GM23248 (cell line): ENCODE data around the gene FAM168A. TPM values are rescaled to one million over a fixed set of nuclear protein-coding genes. Genes with fewer than 3 reads are reported as not detected.
A peak's percentile ranks its signal among the peaks of the same experiment; 100 is the strongest.

ENCODE experiments used
- DNase-seq: peaks from one replicate; pipeline ENCODE4 v3.0.0-alpha.2; 2015
- H2AFZ ChIP-seq: fragments of 200-600 bp; sonication (generic); 2 replicates; pipeline ENCODE4 v1.6.1; 2016; ENCODE audit warnings: antibody characterized with exemption
- H3F3A ChIP-seq: fragments of 200-600 bp; sonication (generic); 2 replicates; pipeline ENCODE4 v1.6.1; 2016; ENCODE audit warnings: mild to moderate bottlenecking, antibody characterized with exemption, mixed run types; ENCODE audit not compliant: insufficient read depth
- H3K27ac ChIP-seq: fragments of 200-600 bp; sonication (generic); 2 replicates; pipeline ENCODE4 v1.5.1; 2016; ENCODE audit warnings: mild to moderate bottlenecking
- H3K27me3 ChIP-seq: fragments of 200-600 bp; sonication (generic); replicated peaks from 2 replicates; pipeline ENCODE4 v1.6.1; 2016; ENCODE audit warnings: mild to moderate bottlenecking; ENCODE audit not compliant: insufficient read depth
- H3K36me3 ChIP-seq: fragments of 200-600 bp; sonication (generic); 2 replicates; pipeline ENCODE4 v1.6.1; 2016; ENCODE audit warnings: low read depth, mild to moderate bottlenecking
- H3K4me1 ChIP-seq: fragments of 200-600 bp; sonication (generic); 2 replicates; pipeline ENCODE4 v1.6.1; 2016; ENCODE audit warnings: mild to moderate bottlenecking; ENCODE audit not compliant: insufficient read depth
- H3K4me2 ChIP-seq: fragments of 200-600 bp; sonication (generic); one replicate; pipeline ENCODE4 v1.6.1; 2016; ENCODE audit warnings: mild to moderate bottlenecking; ENCODE audit not compliant: unreplicated experiment
- H3K4me3 ChIP-seq: fragments of 200-600 bp; sonication (generic); 2 replicates; pipeline ENCODE4 v1.5.1; 2016; ENCODE audit warnings: mild to moderate bottlenecking
- H3K79me2 ChIP-seq: fragments of 200-600 bp; sonication (generic); 2 replicates; pipeline ENCODE4 v1.6.1; 2016; ENCODE audit warnings: mild to moderate bottlenecking; ENCODE audit not compliant: insufficient read depth
- H3K9ac ChIP-seq: fragments of 200-600 bp; sonication (generic); 2 replicates; pipeline ENCODE4 v1.6.1; 2016; ENCODE audit warnings: mild to moderate bottlenecking
- H3K9me2 ChIP-seq: fragments of 200-600 bp; sonication (generic); 2 replicates; pipeline ENCODE4 v1.6.1; 2016; ENCODE audit warnings: mixed run types, mild to moderate bottlenecking, moderate library complexity; ENCODE audit not compliant: insufficient read depth
- H3K9me3 ChIP-seq: fragments of 200-600 bp; sonication (generic); one replicate; pipeline ENCODE4 v1.6.1; 2017; ENCODE audit warnings: low read depth
- H4K20me1 ChIP-seq: fragments of 200-600 bp; sonication (generic); 2 replicates; pipeline ENCODE4 v1.6.0; 2016; ENCODE audit not compliant: insufficient read depth
- EZH2 ChIP-seq: fragments of 200-600 bp; sonication (generic); IDR thresholded peaks from 2 replicates; pipeline ENCODE4 v1.6.1; 2018; ENCODE audit warnings: antibody characterized with exemption, mild to moderate bottlenecking; ENCODE audit not compliant: insufficient read depth, poor library complexity, severe bottlenecking
- EZH2phosphoT487 ChIP-seq: fragments of 200-600 bp; sonication (generic); IDR thresholded peaks from 2 replicates; pipeline ENCODE4 v1.6.1; 2018; ENCODE audit warnings: antibody characterized with exemption, moderate library complexity, mild to moderate bottlenecking, low read depth; ENCODE audit not compliant: insufficient read depth
- WGBS, 2 experiments: methylation state at CpG; one replicate each; pipeline ENCODE4 v1.1.6; 2015 to 2017; ENCODE audit warnings: low lambda C conversion rate in 2 of 2, low coverage in 1 of 2; ENCODE audit errors: missing lambda C conversion rate in 2 of 2; 5-methylcytosine and 5-hydroxymethylcytosine counted together
- in situ Hi-C: fragments of 300-500 bp; cut with MboI; formaldehyde crosslinking; loops from 2 replicates; pipeline ENCODE4 v1.15.0; 2020
- polyA plus RNA-seq: library from polyadenylated mRNA; unstranded; fragments of >200 nt; fragmentation: Nextera tagmentation; extraction: Ambion mirVana; gene quantifications from 2 replicates; pipeline ENCODE4 v1.2.1, GENCODE V29; 2016
- total RNA-seq: library from RNA; depleted of rRNA; stranded (reverse); fragments of >200 nt; shearing (Covaris generic); gene quantifications from 2 replicates; pipeline ENCODE4 v1.2.3, GENCODE V29; 2014

FAM168A gene
- total and polyA plus RNA-seq, 2 experiments from 2014 or later, result 9.1 to 26.4 TPM

DNA sequence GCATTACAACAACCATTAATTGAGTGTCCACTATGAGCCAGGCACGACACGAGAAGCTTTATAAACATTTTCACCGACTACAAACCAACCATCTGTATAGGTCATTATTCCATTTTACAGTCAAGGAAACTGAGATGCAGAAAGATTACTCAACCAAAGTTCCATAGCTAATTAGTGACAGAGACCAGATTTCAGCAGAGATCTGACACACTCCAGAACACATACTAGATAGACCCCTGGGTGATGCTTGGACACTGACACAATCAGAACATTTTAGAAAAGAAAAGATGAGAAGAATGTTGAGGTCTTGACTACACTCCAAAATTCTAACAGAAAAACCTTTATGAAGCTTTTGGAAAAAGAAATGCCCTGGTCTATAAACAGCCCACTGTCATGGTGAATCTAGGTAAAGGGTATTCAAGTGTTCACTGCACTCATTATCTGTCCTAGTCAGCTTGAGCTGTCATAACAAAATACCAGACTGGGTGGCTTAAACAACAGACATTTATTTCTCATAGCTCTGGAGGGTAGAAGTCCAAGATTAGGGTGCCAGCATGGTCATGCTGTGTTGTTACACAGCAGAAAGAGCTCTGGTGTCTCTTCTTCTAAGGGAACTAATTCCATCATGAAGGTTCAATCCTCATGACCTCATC lies 132.8 kb downstream of the FAM168A start:
- DNase-seq, result peak; percentile 47
- in situ Hi-C loops, result no loop called here
- H3K4me2 ChIP-seq, result peak overlapping the region; percentile 5

DNA sequence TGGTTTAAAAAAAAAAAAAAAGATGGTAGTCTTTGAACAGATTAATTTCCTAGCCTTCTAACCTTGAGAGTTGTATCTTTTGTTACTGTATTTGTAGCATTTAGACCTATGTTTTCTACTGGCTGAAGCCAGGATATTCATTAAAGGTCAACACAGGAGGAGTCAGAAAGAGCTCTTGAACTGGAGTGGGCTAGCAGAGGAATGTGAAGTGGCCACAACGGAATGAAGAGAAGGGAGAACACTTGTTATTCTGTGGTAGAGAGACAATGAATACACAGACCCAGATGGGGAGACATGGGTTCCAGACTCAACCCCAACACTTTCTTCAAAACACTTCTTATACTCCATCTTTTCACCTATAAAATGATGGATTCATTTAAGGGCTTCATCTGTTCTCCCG lies 133.6 kb downstream of the FAM168A start:
- Histone ChIP-seq H3F3A (peaks cover 35% of the 10 kb centered on the region), H3K9ac (no peak overlapping the region), H3K9me3 (no peaks in the 10 kb centered on the region), H4K20me1 (no peaks in the 10 kb centered on the region), H3K9me2 (no peaks in the 10 kb centered on the region), H3K27me3 (no peaks in the 10 kb centered on the region), H3K4me2 (no peak overlapping the region), H2AFZ (no peak overlapping the region), H3K36me3 (no peaks in the 10 kb centered on the region), H3K79me2 (peaks cover 3% of the 10 kb centered on the region), H3K4me3 (no peak overlapping the region), H3K4me1 (peaks cover 40% of the 10 kb centered on the region), H3K27ac (peak overlapping the region; percentile 51)
- TF ChIP-seq EZH2phosphoT487 (no peak), EZH2 (no peak)
- 66 to 80% methylated on average over 2 of the region's 2 CpGs for WGBS, 2 experiments
- in situ Hi-C loops, result no loop called here
- peak; percentile 21 for DNase-seq

More for the DNA sequence above, 132.8 kb downstream of the FAM168A start:
- Histone ChIP-seq H3K9me2 (no peaks in the 10 kb centered on the region), H3K9ac (no peak overlapping the region), H3K4me3 (no peak overlapping the region), H3K4me1 (peaks cover 40% of the 10 kb centered on the region), H3K36me3 (no peaks in the 10 kb centered on the region), H2AFZ (no peak overlapping the region), H3K27me3 (no peaks in the 10 kb centered on the region), H3F3A (peaks cover 35% of the 10 kb centered on the region), H3K27ac (peak overlapping the region; percentile 51), H3K9me3 (no peaks in the 10 kb centered on the region), H3K79me2 (peaks cover 10% of the 10 kb centered on the region), H4K20me1 (no peaks in the 10 kb centered on the region)
- no peak for TF ChIP-seq EZH2phosphoT487
- TF ChIP-seq EZH2, result no peak
- 14 to 19% methylated on average over 3 of the region's 3 CpGs for WGBS, 2 experiments

DNA sequence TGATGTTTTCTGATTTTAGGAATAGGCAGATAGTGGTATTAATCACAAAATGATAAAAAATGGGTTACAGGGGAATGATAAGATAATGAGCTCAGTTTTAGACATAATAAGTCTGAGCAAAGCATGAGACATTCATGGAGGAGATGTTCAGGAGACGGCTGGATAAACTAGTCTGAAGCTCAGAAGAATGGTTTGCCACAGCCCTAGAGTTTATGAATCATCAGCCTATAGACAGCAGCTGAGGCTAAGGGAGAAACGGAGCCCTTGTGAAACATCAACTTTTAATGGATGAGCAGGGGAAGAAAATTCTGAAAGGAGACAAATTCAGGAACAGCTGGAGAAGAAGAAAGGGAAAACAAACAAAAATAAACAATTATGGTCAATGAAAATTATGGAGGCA lies 134.6 kb downstream of the FAM168A start:
- H3K4me3 ChIP-seq, result no peak overlapping the region
- TF ChIP-seq EZH2, result no peak
- no peak for TF ChIP-seq EZH2phosphoT487

DNA sequence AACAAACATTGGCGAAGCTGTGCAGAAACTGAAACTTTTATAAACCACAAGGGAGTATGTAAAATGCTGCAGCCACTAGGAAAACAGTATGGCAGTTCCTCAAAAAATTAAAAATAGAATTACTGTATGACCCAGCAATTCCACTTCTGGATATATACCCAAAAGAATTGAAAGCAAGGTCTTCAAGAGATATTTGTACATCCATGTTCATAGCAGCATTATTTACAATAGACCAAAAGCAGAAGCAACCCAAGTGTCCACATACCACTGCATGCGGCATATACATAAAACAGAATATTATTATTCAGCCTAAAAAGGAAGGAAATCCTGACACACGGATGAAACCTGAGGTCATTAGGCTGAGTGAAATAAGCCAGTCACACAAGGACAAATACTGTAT lies 135.9 kb downstream of the FAM168A start:
- no peaks in the 10 kb centered on the region for H3K9me3 ChIP-seq
- TF ChIP-seq EZH2 (no peak), EZH2phosphoT487 (no peak)
- no peak overlapping the region for H3K4me2 ChIP-seq
- WGBS, 2 experiments, result 78 to 86% methylated on average over 3 of the region's 3 CpGs
- no peak overlapping the region for H3K9ac ChIP-seq
- peaks cover 4% of the 10 kb centered on the region; the same call in 1 of the 2 replicates for H3K79me2 ChIP-seq
- no peaks in the 10 kb centered on the region for H4K20me1 ChIP-seq
- in situ Hi-C loops, result no loop called here
- no peaks in the 10 kb centered on the region for H3K36me3 ChIP-seq
- H2AFZ ChIP-seq, result no peak overlapping the region
- no peaks in the 10 kb centered on the region for H3K9me2 ChIP-seq
- H3K27me3 ChIP-seq, result no peaks in the 10 kb centered on the region
- no peak for DNase-seq
- peaks cover 40% of the 10 kb centered on the region for H3K4me1 ChIP-seq
- peaks cover 35% of the 10 kb centered on the region for H3F3A ChIP-seq
- H3K27ac ChIP-seq, result no peak overlapping the region
- no peak overlapping the region for H3K4me3 ChIP-seq

More for the DNA sequence above, 134.6 kb downstream of the FAM168A start:
- Histone ChIP-seq H4K20me1 (no peaks in the 10 kb centered on the region), H3F3A (peaks cover 35% of the 10 kb centered on the region), H3K27me3 (no peaks in the 10 kb centered on the region), H3K4me1 (peaks cover 40% of the 10 kb centered on the region), H3K27ac (peak overlapping the region; percentile 51), H3K36me3 (no peaks in the 10 kb centered on the region), H2AFZ (no peak overlapping the region), H3K9me3 (no peaks in the 10 kb centered on the region), H3K9ac (no peak overlapping the region), H3K79me2 (no peaks in the 10 kb centered on the region; the same call in 1 of the 2 replicates), H3K9me2 (no peaks in the 10 kb centered on the region), H3K4me2 (peak overlapping the region; percentile 30)
- 0 to 2% methylated on average over 2 of the region's 2 CpGs for WGBS, 2 experiments
- DNase-seq, result peak; percentile 91
- in situ Hi-C loops, result no loop called here
